CD4-positive, alpha-beta T cell treated with Interleukin-1 beta for 1 hour (primary cell): ENCODE data around the gene PPP4C.
"Not testable (repeated sequence)": the region's sequence is repeated elsewhere in the genome, so short reads cannot be mapped to it uniquely, and the experiment has no call there.

Experiments
- DNase-seq, 2 donors: peaks; one replicate each; pipeline ENCODE4 v3.0.0-alpha.2; 2020 to 2022

PPP4C gene

GRCh38 chr16:30104090-30104489, 28.3 kb downstream of the PPP4C start:
- no peak for DNase-seq

DNA sequence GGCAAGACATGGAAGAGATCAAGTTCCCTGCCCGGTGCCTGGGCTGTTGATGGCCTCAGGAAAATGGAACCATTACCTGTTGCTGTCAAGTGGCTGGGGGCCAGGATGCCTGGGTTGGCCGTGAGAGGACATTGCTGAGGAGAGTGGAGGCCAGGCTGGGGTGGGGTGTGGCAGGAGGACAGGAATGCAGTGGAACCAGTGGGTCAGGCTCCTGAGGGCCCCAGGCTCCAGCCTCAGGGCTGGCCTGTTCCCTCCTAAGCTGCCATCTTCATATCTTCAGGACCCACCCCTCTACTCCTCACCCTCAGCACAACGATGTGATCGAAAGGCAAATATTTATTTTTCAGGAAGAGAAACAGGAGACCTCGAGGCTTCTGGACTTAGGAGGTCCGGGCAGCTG, 28.7 kb downstream of the PPP4C start:
- DNase-seq = no peak

DNA sequence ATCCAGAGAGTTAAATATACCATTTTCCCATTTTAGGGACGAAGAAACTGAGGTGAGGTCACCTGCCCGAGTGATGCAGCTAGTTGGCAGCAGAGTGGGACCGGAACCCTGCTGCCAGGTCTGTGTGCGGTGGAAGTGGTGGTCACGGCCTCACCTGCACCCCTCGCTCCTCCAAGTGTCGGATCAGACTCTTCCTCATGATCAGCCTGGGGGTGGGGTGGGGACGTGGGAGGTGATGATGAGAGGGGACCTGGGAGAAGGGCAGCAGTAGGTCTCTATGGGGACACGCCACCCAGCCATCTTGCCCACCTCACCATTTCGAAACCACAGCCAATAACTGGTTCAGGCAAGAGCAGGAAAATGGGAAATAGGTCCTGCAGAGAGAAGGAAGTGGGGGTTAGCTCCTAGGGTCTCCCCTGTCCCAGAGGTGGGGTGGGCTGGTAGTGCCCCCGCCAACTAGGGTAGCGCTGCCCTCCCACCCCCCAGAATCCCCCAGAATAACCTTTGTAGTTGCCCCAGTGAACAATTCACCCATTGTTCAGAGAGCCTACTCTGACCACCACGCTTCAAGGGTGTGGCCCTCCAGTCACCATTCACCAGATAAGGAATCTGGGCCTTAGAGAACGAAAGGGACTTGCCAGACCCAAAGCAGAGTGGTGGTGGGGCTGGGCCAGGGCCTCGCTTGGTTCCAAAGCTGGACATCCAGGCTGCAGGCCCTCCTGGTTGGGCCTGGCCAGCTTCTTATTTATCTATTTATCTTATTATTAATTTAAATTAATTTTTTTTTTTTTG, 32.5 kb downstream of the PPP4C start:
- DNase-seq = no peak

GRCh38 chr16:30110661-30111060, 34.9 kb downstream of the PPP4C start:
- no peak for DNase-seq

GRCh38 chr16:30112197-30113030, 36.6 kb downstream of the PPP4C start:
- peak; percentile 48 to 54 for DNase-seq

DNA sequence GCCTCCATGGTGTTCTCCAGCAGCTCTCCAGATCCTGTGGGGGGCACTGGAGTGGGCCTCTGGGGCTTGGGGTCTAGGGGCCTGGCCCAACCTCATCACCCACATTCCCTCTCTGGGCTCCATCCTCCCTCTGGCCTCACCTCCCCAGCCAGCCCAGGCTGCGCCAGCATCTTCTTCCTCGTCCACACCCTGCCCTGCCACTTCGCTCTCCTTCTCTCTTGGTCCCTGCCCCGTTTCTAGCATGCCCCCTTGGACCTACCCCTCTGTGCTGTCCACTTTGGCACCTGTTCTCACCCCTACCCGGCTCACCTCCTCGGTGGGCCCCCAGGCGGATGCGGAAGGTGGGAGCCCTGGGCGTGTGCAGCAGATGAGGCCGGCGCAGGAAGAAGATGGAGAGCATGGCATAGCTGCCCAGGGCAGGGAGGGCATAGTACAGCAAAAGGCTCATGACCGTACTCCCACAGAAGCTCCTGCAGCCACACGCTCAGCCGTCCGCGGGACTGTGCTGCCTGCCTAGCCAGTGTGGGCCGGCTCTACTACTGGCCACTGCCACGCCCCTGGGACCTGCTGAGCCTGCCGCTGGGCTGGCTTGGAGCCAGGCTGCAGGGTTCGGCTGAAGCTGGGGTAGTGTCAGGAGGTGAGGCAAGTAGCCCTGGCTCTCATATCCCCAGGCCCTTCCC, 37.4 kb downstream of the PPP4C start, which contains the start of gene GDPD3:
GDPD3 (minus strand) TSS at position 507 of the 680 bp plus-strand sequence; CDS start at position 448, 59 bp downstream.
- DNase-seq = no peak

- no peak for DNase-seq
These were observed 38.0 kb downstream of the PPP4C start for GRCh38 chr16:30113711-30114333.

DNA sequence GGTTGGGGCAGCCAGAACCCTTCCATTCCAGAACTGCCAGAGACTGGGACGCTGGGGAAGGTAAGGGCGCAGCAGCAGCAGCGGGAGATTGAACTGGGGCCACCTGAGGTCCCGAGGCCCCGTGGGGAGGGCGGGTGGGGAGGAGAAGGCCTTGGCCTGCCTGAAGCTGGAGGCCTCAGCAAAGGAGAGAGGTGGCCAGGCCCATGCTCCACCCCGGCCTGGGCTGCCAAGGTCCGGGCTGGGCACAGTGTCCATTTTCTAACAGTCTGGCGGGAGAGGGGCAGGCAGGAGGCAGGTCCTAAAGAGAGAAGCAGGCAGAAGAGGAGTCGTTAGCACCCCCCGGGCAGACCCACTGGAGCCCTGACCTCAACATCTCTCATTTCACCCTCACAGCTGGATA, 38.6 kb downstream of the PPP4C start:
- no peak for DNase-seq

DNA sequence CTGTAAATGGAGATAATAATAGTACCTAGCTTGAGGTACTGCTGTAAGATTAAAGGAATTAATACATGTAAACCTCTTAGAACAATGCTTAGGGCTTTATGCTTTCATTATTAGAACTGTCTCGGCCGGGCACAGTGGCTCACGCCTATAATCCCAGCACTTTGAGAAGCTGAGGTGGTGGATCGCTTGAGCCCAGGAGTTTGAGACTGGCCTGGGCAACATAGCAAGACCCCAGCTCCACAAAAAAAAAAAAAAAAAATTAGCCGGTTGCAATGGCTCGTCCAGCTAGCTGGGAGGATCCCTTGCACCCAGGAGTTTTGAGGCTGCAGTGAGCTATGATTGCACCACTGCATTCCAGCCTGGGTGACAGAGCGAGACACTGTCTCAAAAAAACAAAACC, 39.0 kb downstream of the PPP4C start:
- DNase-seq = not testable (repeated sequence)

- DNase-seq = peak in 1 of 2 donors; percentile 33
These were observed 39.4 kb downstream of the PPP4C start for GRCh38 chr16:30115238-30115637.

DNA sequence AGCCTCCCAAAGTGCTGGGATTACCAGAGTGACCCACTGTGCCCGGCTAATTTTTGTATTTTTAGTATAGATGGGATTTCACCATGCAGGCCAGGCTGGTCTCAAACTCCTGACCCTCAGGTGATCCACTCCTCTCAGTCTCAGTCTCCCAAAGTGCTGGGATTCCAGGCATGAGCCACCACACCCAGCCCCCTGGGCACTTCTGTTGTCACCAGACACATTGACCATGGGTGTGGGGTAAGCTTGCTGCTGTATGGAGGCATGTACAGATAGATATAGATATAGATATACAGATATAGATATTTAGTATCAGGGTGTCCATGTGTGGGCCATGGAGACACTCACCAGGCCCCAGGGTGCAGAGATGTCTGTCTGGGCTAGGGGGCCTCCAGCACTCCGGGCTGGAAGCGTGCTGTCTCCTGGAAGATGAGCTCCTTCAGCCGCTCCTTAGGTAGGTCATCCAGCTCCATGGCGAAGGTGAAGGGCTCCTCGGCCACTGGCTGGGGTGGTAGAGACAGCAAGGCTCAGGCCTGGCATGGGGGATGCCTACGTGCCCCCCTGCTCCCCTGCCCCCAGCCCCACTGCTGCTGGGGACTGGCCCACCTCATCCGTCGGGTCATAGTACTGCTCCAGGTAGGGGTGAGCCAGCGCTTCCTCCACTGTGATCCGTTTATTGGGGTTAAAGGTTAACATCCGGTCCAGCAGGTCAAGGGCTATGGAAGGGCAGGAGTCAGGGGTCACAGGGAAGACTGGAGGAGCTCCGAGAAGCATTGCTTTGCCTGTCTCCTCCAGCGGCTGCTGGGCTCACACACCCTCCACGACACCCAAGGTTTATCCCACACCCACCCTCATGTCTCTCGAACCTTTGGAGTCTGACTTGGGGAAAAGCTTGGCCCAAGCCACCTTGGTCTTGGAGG, 40.8 kb downstream of the PPP4C start:
- DNase-seq = no peak

DNA sequence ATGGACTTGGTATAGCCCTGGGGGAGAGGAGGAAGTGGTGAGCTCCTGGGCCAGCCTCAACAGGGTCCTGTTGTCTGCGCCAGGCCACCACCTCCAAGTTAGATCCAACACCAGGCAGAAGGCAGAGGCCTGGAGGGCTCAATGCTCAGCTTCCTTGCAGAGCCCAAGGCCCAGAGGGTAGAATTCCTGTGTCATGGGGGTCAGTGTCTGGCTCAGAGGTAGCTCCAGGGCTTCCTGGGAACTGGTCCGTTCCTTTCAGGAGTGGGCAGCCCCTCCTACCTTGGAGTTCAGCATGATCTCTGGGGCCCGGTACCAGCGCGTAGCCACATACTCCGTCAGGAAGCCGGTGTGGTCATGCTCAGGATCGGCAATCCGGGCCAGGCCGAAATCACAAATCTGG, 42.0 kb downstream of the PPP4C start:
- DNase-seq = no peak

DNA sequence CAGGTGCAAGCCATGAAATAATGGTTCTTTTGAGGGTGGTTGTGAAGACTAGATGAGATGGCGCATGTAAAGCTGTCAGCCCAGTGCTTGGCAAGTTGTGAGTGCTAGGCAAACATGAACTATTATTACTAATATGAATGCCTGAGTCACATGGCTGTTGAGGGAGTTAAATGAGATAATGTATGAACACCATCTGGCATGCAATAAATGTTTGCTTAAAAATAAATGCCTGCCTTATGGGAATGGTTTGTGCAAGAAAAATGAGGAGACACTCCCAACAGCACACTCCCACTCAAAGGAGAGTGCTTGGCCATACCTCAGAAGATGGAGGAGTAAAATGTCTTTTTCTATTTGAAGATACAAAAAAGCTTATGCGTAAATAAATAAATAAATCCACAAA, 43.6 kb downstream of the PPP4C start:
- DNase-seq = no peak

DNA sequence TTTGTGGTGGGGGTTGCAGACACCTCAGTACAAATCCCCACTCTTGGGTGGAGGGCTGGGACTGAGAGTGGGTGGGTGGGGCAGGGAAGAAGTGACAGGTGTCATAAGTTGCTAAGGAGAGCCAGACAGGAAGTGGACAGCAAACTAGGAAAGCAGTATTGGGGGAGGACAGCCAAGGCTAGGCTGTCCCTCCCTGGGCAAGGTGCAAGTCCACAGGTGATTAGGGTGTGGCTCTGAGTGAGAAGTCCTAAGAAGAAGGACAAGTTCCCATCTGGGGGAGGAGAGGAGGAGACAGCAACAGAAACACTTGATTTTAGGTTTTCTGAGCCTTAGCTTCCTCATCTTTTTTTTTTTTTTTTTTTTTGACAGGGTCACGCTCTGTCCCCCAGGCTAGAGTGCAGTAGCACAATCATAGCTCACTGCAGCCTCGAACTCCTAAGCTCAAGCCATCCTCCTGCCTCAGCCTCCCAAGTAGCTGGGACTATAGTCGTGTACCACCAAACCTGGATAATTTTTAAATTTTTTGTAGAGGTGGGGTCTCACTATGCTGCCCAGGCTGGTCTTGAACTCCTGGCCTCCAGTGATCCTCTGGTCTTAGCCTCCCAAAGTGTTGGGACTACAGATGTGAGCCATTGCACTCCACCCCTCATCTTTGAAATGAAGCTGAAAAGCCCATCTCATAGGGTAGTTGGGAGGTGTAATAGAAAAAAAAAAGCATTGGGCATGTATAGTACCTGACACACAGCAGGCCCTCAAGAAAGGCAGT, 44.7 kb downstream of the PPP4C start:
- no peak for DNase-seq

DNA sequence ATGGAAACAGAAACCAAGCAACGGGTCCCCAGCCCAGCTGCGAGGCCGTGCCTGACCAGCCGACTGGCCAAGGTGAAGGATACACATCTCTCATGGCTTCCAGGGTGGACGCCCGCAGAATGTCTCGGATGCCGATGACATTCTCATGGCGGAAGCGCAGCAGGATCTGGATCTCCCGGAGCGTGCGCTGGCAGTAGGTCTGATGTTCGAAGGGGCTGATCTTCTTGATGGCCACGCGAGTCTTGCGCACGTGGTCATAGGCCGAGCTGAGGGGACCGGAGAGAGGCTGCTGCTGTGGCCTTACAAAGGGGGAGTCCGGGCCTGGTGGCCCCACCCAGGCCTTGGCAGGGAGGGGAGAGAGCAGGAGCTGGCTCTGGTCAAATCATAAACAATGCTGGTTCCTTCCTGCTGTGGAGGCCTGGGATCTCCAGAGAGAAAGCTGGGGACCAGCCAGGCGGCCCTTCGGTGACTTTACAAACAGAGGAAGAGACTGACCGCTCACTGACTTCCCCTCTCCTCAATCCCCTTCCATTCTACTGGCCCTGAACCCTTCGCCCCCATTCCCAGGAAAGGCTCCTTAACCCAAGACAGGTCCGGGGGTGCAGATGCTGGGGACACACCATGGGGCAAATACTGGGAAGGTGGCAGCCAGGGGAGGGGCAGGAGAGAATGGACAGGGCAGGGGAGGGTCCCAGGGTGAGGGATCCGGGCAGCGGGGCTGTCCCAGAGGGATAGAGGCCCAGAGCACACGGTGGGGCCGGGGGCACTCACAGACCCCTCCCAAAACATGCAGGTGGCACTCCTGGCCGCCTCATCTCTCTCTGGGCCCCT, 46.2 kb downstream of the PPP4C start:
- DNase-seq = no peak

DNA sequence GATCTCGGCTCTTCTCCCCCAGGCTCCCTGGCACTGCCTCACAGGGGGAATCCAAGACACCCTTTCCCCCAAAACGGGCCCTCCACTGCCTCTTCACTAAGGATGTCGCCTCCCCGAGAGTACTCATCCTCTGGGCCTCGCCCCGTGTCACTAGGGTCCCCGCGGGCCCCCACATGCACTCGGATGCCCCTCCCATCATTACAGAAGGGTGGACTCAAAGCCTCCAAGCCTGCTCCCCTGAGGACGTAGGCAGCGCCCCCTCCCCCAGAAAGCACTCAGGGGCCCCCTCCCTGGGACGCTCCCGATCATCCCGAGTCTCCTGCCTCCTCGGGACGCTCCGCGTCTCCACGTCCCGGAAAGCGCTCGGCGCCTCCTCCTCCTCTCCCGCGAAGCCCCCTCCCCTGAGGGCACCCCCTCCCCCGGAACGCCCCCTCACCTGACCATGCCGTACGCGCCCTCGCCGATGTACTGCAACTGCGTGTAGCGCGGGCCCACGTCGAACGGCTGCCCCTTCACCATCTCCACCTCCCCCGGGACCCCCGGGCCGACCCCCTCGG, 46.9 kb downstream of the PPP4C start:
- DNase-seq = peak in 1 of 2 donors; percentile 17

GRCh38 chr16:30124985-30125379, 49.2 kb downstream of the PPP4C start:
- no peak for DNase-seq

- not testable (repeated sequence) for DNase-seq
These were observed 49.9 kb downstream of the PPP4C start for GRCh38 chr16:30125690-30126089.

GRCh38 chr16:30127993-30128392, 52.2 kb downstream of the PPP4C start:
- DNase-seq = no peak
